Upper lobe of left lung (tissue), 4 donors: ENCODE measurements around the gene TMBIM6.

Experiments used
- EP300 ChIP-seq, 4 donors: sonication (generic); formaldehyde crosslinking; IDR thresholded peaks; one replicate each; pipeline ENCODE4 v1.5.1; 2017; ENCODE audit warnings: antibody characterized with exemption in 4 of 4, control low read depth in 2 of 4
- POLR2A ChIP-seq, 4 donors: fragments of 450-650 bp; IDR thresholded peaks; one replicate each; pipeline ENCODE4 v1.5.1; 2016 to 2017; ENCODE audit warnings: antibody characterized with exemption in 4 of 4, mild to moderate bottlenecking in 2 of 4
- TF ChIP-seq, protein P1 (sequence below), 6 experiments: fragments of 450-650 bp in 4 of 6; fragments of 200-600 bp in 2 of 6; sonication (generic) in 2 of 6; IDR thresholded peaks; one replicate each; pipeline ENCODE4 v1.5.1; 2016 to 2019; ENCODE audit warnings: antibody characterized with exemption in 6 of 6

DNA sequence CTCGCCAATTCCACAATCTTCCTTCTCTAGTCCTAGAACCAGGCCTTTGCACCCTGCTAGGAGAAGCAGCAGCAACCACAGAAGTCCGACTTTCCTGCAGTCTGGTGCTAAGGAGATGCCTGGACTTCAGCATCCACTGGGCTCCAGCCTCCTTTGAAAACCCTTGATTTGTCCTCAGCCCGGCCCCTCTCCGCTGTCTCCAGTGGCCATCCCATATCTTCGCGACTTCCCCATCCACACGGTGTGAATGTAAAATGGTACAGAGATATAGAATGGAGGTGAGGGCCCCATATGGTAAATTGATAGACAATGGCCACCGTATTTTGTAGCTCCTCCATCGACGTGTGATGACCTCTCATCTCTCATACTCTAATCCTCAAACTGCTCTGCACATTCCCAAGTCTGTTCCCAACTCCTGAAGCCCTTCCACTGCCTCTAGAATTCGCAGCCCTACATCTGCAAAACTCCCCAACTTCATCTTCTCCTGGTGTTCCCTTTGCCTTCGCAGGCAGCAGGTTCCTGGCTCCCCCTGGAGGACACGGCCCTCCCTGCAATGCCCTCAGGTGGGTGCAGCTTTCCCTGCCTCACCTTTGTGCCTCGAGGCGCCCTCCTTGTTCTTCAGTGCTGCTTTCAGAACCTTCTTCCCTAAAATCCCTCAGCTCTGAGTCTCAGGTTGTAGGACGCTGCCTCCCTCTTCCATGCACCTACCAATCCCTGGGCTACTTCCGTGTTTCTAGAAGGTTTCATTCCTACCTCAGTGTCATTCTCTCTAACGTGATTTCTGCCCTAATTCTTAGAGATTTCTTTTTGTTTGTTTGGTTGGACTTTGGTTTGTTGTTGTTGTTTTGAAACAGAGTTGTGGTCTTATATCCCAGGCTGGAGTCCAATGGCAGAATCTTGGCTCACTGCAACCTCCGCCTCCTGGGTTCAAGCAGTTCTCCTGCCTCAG, 36.7 kb downstream of the TMBIM6 start:
- TF ChIP-seq, protein P1, sequence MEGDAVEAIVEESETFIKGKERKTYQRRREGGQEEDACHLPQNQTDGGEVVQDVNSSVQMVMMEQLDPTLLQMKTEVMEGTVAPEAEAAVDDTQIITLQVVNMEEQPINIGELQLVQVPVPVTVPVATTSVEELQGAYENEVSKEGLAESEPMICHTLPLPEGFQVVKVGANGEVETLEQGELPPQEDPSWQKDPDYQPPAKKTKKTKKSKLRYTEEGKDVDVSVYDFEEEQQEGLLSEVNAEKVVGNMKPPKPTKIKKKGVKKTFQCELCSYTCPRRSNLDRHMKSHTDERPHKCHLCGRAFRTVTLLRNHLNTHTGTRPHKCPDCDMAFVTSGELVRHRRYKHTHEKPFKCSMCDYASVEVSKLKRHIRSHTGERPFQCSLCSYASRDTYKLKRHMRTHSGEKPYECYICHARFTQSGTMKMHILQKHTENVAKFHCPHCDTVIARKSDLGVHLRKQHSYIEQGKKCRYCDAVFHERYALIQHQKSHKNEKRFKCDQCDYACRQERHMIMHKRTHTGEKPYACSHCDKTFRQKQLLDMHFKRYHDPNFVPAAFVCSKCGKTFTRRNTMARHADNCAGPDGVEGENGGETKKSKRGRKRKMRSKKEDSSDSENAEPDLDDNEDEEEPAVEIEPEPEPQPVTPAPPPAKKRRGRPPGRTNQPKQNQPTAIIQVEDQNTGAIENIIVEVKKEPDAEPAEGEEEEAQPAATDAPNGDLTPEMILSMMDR (IDR thresholded peaks at IDR 0.05): peak; percentile 63 to 79 (median 75)
- no peak for TF ChIP-seq EP300 (IDR thresholded peaks at IDR 0.05)
- no peak for TF ChIP-seq POLR2A (IDR thresholded peaks at IDR 0.05)
